ENCODE data around the gene GALNT7.

The GALNT7 gene

DNA sequence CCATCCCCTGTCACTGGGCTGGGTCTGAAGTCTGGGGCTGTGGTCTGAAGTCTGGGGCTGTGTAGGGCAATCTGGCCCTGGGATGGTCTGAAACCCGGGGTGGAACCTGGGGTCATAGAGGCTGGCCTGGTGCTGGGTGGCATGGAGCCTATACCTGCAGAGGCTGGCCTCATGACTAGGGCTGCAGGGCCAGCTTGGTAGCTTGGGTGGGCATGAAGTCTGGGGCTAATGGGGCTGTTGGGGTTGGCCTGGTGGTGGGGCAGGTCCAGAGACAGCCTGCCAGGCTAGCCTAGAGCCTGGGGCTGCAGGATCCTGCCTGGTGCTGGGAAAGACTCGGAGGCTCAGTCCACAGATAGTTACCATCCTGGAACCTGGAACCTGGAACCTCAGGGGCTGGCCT, 37.0 kb downstream of the GALNT7 start:
- Histone ChIP-seq H3K27me3 (ENCODE audit: control insufficient read depth, insufficient read depth, low read length) (no peaks in the 10 kb centered on the region), H3K9ac (no peak overlapping the region), H2AFZ (no peak overlapping the region), H3K9me3 (ENCODE audit: control insufficient read depth, low read length) (no peaks in the 10 kb centered on the region), H3K4me1 (peaks cover 3% of the 10 kb centered on the region), H3K36me3 (ENCODE audit: control insufficient read depth, insufficient read depth, low read length) (no peaks in the 10 kb centered on the region), H3K27ac (no peak overlapping the region), H3K79me2 (peaks cover 5% of the 10 kb centered on the region), H3K4me3 (ENCODE audit: low read depth, low read length) (no peak overlapping the region), H3K4me2 (ENCODE audit: low read length) (no peak overlapping the region)
- TF ChIP-seq, protein P1, sequence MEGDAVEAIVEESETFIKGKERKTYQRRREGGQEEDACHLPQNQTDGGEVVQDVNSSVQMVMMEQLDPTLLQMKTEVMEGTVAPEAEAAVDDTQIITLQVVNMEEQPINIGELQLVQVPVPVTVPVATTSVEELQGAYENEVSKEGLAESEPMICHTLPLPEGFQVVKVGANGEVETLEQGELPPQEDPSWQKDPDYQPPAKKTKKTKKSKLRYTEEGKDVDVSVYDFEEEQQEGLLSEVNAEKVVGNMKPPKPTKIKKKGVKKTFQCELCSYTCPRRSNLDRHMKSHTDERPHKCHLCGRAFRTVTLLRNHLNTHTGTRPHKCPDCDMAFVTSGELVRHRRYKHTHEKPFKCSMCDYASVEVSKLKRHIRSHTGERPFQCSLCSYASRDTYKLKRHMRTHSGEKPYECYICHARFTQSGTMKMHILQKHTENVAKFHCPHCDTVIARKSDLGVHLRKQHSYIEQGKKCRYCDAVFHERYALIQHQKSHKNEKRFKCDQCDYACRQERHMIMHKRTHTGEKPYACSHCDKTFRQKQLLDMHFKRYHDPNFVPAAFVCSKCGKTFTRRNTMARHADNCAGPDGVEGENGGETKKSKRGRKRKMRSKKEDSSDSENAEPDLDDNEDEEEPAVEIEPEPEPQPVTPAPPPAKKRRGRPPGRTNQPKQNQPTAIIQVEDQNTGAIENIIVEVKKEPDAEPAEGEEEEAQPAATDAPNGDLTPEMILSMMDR (IDR thresholded peaks at IDR 0.05): no peak

DNA sequence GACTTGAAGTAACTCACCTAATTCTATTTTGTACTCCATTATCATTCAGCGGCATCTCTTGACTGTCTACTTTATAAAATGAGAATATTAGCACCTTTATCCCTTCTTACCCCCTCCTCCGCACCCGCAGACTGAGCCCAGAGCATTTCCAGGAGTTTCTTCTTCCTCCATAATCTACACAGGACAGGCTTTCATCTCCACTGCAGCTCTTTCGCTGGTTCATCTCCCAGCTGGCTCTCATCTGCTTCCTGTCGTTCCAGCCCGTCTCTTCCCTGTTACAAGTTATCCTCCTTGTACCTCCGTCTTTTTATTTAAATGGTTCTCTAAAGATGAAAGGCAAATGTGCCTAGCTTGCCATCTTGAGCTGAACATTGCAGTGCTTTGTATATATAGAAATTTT, 39.8 kb downstream of the GALNT7 start:
- Histone ChIP-seq H3K4me1 (peaks cover 6% of the 10 kb centered on the region), H3K9me3 (ENCODE audit: control insufficient read depth, low read length) (no peaks in the 10 kb centered on the region), H3K4me3 (ENCODE audit: low read depth, low read length) (no peak overlapping the region), H3K27me3 (ENCODE audit: control insufficient read depth, insufficient read depth, low read length) (no peaks in the 10 kb centered on the region), H3K36me3 (ENCODE audit: control insufficient read depth, insufficient read depth, low read length) (no peaks in the 10 kb centered on the region), H3K27ac (no peak overlapping the region), H3K79me2 (peaks cover 5% of the 10 kb centered on the region), H3K4me2 (ENCODE audit: low read length) (no peak overlapping the region), H2AFZ (no peak overlapping the region), H3K9ac (no peak overlapping the region)
- TF ChIP-seq, protein P1 (IDR thresholded peaks at IDR 0.05): no peak

GRCh38 chr4:173211222-173211621, 42.6 kb downstream of the GALNT7 start:
- H3K36me3 ChIP-seq (ENCODE audit: control insufficient read depth, insufficient read depth, low read length): no peaks in the 10 kb centered on the region
- no peaks in the 10 kb centered on the region for H3K79me2 ChIP-seq
- no peak overlapping the region for H2AFZ ChIP-seq
- H3K4me1 ChIP-seq: peaks cover 6% of the 10 kb centered on the region
- no peak overlapping the region for H3K4me3 ChIP-seq (ENCODE audit: low read depth, low read length)
- TF ChIP-seq, protein P1 (IDR thresholded peaks at IDR 0.05): no peak
- no peaks in the 10 kb centered on the region for H3K27me3 ChIP-seq (ENCODE audit: control insufficient read depth, insufficient read depth, low read length)
- no peaks in the 10 kb centered on the region for H3K9me3 ChIP-seq (ENCODE audit: control insufficient read depth, low read length)
- no peak overlapping the region for H3K9ac ChIP-seq
- no peak overlapping the region for H3K4me2 ChIP-seq (ENCODE audit: low read length)
- H3K27ac ChIP-seq: no peak overlapping the region

DNA sequence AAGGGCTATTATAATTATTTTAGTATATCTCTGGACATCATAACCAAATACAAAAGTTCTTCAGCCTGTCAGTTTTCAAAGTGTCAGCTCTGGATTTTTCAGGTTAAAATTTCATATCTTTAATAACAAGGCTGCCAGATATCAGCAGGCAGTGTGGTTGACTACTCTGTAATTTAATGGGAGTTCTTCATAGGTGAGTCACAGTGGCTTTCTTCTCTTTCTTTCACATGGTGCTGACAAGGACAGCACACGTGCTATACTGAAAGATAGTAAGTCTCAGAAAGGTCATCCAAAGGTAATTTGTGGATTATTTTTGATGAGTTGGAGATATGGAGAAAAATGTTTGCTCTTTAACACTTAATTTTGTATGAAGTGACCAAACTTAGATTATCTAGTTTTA, 43.2 kb downstream of the GALNT7 start:
- no peak overlapping the region for H3K4me2 ChIP-seq (ENCODE audit: low read length)
- TF ChIP-seq, protein P1 (IDR thresholded peaks at IDR 0.05): no peak
- no peaks in the 10 kb centered on the region for H3K27me3 ChIP-seq (ENCODE audit: control insufficient read depth, insufficient read depth, low read length)
- no peak overlapping the region for H2AFZ ChIP-seq
- H3K9me3 ChIP-seq (ENCODE audit: control insufficient read depth, low read length): no peaks in the 10 kb centered on the region
- H3K27ac ChIP-seq: no peak overlapping the region
- no peak overlapping the region for H3K9ac ChIP-seq
- no peaks in the 10 kb centered on the region for H3K79me2 ChIP-seq
- H3K4me3 ChIP-seq (ENCODE audit: low read depth, low read length): no peak overlapping the region
- H3K4me1 ChIP-seq: peaks cover 6% of the 10 kb centered on the region
- no peaks in the 10 kb centered on the region for H3K36me3 ChIP-seq (ENCODE audit: control insufficient read depth, insufficient read depth, low read length)

DNA sequence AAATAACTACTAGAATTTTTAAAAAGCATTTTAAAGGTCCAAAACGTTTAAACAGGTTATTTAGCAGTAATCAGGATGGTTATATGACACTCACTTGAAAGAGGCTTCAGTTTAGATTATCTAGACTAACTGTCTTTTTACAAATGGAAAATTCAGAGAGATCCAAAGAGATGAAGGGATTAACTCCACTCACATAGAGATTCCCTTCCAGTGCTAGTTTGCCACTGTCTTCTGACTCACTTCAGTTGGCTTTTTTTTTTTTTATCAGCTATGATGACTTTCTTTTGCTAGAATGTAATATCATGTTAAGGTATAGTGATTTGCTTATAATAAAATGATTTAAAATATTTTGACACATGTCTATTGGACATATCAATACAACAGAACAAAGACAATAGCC, 43.8 kb downstream of the GALNT7 start:
- no peak overlapping the region for H2AFZ ChIP-seq
- no peaks in the 10 kb centered on the region for H3K79me2 ChIP-seq
- no peak overlapping the region for H3K27ac ChIP-seq
- H3K36me3 ChIP-seq (ENCODE audit: control insufficient read depth, insufficient read depth, low read length): no peaks in the 10 kb centered on the region
- TF ChIP-seq, protein P1 (IDR thresholded peaks at IDR 0.05): no peak
- H3K9ac ChIP-seq: no peak overlapping the region
- H3K4me2 ChIP-seq (ENCODE audit: low read length): no peak overlapping the region
- H3K27me3 ChIP-seq (ENCODE audit: control insufficient read depth, insufficient read depth, low read length): no peaks in the 10 kb centered on the region
- H3K4me3 ChIP-seq (ENCODE audit: low read depth, low read length): no peak overlapping the region
- H3K4me1 ChIP-seq: peaks cover 6% of the 10 kb centered on the region
- H3K9me3 ChIP-seq (ENCODE audit: control insufficient read depth, low read length): no peaks in the 10 kb centered on the region

Data from parathyroid adenoma (tissue), 2 donors.